ENCODE results near the gene CEBPA.

The CEBPA gene

GRCh38 chr19:33257828-33258227 is 44.5 kb downstream of the CEBPA start:
- TF ChIP-seq CTCF (conservative IDR thresholded peaks at IDR 0.05; ENCODE audit: control insufficient read depth, insufficient read depth, low read depth, low read length), result no peak
- DNase-seq (ENCODE audit: low read depth), result no peak
- H3K4me3 ChIP-seq (ENCODE audit: control insufficient read depth, low read depth, low read length), result no peak overlapping the region

- no peak for DNase-seq (ENCODE audit: low read depth)
- no peak overlapping the region for H3K4me3 ChIP-seq (ENCODE audit: control insufficient read depth, low read depth, low read length)
- no peak for TF ChIP-seq CTCF (conservative IDR thresholded peaks at IDR 0.05; ENCODE audit: control insufficient read depth, insufficient read depth, low read depth, low read length)
These were observed 46.1 kb downstream of the CEBPA start for GRCh38 chr19:33256261-33256660.

- TF ChIP-seq CTCF (conservative IDR thresholded peaks at IDR 0.05; ENCODE audit: control insufficient read depth, insufficient read depth, low read depth, low read length), result no peak
- no peak overlapping the region for H3K4me3 ChIP-seq (ENCODE audit: control insufficient read depth, low read depth, low read length)
- DNase-seq (ENCODE audit: low read depth), result no peak
These were observed 46.6 kb downstream of the CEBPA start for GRCh38 chr19:33255781-33256180.

- no peak for DNase-seq (ENCODE audit: low read depth)
- H3K4me3 ChIP-seq (ENCODE audit: control insufficient read depth, low read depth, low read length), result no peak overlapping the region
- no peak for TF ChIP-seq CTCF (conservative IDR thresholded peaks at IDR 0.05; ENCODE audit: control insufficient read depth, insufficient read depth, low read depth, low read length)
These were observed 48.0 kb downstream of the CEBPA start for GRCh38 chr19:33254245-33254824.

GRCh38 chr19:33252971-33253370 is 49.4 kb downstream of the CEBPA start:
- no peak for DNase-seq (ENCODE audit: low read depth)
- no peak overlapping the region for H3K4me3 ChIP-seq (ENCODE audit: control insufficient read depth, low read depth, low read length)
- TF ChIP-seq CTCF (conservative IDR thresholded peaks at IDR 0.05; ENCODE audit: control insufficient read depth, insufficient read depth, low read depth, low read length), result no peak

- no peak for TF ChIP-seq CTCF (conservative IDR thresholded peaks at IDR 0.05; ENCODE audit: control insufficient read depth, insufficient read depth, low read depth, low read length)
- H3K4me3 ChIP-seq (ENCODE audit: control insufficient read depth, low read depth, low read length), result no peak overlapping the region
- DNase-seq (ENCODE audit: low read depth), result no peak
These were observed 49.8 kb downstream of the CEBPA start for GRCh38 chr19:33252418-33252962.

Data from fibroblast of mammary gland (primary cell).